HEK293 (cell line): ENCODE measurements around the gene FRMD8.
A peak's percentile ranks its signal among the peaks of the same experiment; 100 is the strongest.
"Not testable (repeated sequence)": the region's sequence is repeated elsewhere in the genome, so short reads cannot be mapped to it uniquely, and the experiment has no call there.

Source experiments
- CTCF ChIA-PET: fragments of 350-600 bp; formaldehyde crosslinking; extraction: SDS; loops from one replicate; lab custom pipeline; 2021; ENCODE audit warnings: antibody characterized with exemption; lab: Yijun Ruan, JAX
- POLR2A ChIA-PET: fragments of 300-600 bp; formaldehyde crosslinking; extraction: SDS; loops from one replicate; lab custom pipeline; 2020; ENCODE audit warnings: antibody characterized with exemption, inconsistent platforms; lab: Yijun Ruan, JAX
- H3K27ac ChIP-seq: fragments of 200-500 bp; sonication (Bioruptor generic); 2 replicates; pipeline ENCODE4 v1.5.1; 2014; ENCODE audit warnings: low read depth, low read length, control low read depth, inconsistent platforms; ENCODE audit errors: extremely low read depth
- H3K36me3 ChIP-seq, 2 experiments: fragments of 200-500 bp in 1 of 2; sonication (Bioruptor generic) in 1 of 2; 1 replicate in 1 of 2; 2 replicates in 1 of 2; pipeline ENCODE4 v1.5.1; 2014 to 2017; ENCODE audit warnings: inconsistent platforms in 2 of 2, low read length in 2 of 2; ENCODE audit not compliant: control insufficient read depth in 2 of 2, insufficient read depth in 1 of 2
- H3K4me1 ChIP-seq: fragments of 200-500 bp; sonication (Bioruptor generic); 2 replicates; pipeline ENCODE4 v1.5.1; 2014; ENCODE audit warnings: mild to moderate bottlenecking, low read length, inconsistent platforms; ENCODE audit not compliant: control insufficient read depth, insufficient read depth
- H3K4me3 ChIP-seq: 2 replicates; pipeline ENCODE4 v1.5.1; 2011; ENCODE audit warnings: low read depth, mild to moderate bottlenecking, control low read depth, low read length, moderate library complexity
- H3K9me3 ChIP-seq: fragments of 200-500 bp; sonication (Bioruptor generic); 2 replicates; pipeline ENCODE4 v1.5.1; 2014; ENCODE audit warnings: low read depth, low read length, inconsistent platforms; ENCODE audit not compliant: control insufficient read depth, insufficient read depth
- ZBTB17 ChIP-seq: fragments of 450-650 bp; formaldehyde crosslinking; IDR thresholded peaks from 2 replicates; pipeline ENCODE4 v1.5.1; 2016; ENCODE audit warnings: missing biosample characterization, missing genetic modification characterization
- ZIC2 ChIP-seq: fragments of 450-650 bp; formaldehyde crosslinking; IDR thresholded peaks from 2 replicates; pipeline ENCODE4 v1.5.1; 2016; ENCODE audit warnings: missing biosample characterization, missing genetic modification characterization
- ZNF121 ChIP-seq: fragments of 450-650 bp; formaldehyde crosslinking; IDR thresholded peaks from 2 replicates; pipeline ENCODE4 v1.5.1; 2016; ENCODE audit warnings: missing biosample characterization, missing genetic modification characterization
- ZNF223 ChIP-seq: fragments of 450-650 bp; formaldehyde crosslinking; IDR thresholded peaks from 2 replicates; pipeline ENCODE4 v1.5.1; 2016; ENCODE audit warnings: missing biosample characterization, missing genetic modification characterization
- ZNF48 ChIP-seq: fragments of 450-650 bp; formaldehyde crosslinking; IDR thresholded peaks from 2 replicates; pipeline ENCODE4 v1.5.1; 2016; ENCODE audit warnings: missing biosample characterization, missing genetic modification characterization
- ZNF561 ChIP-seq: fragments of 450-650 bp; IDR thresholded peaks from 2 replicates; pipeline ENCODE4 v1.5.1; 2018; ENCODE audit warnings: missing biosample characterization, missing genetic modification characterization, borderline replicate concordance
- ZNF600 ChIP-seq: fragments of 450-650 bp; formaldehyde crosslinking; IDR thresholded peaks from 2 replicates; pipeline ENCODE4 v1.5.1; 2016; ENCODE audit warnings: missing biosample characterization, missing genetic modification characterization
- ZNF645 ChIP-seq: fragments of 450-650 bp; formaldehyde crosslinking; IDR thresholded peaks from 2 replicates; pipeline ENCODE4; 2016; ENCODE audit warnings: missing biosample characterization, missing genetic modification characterization
- ZNF692 ChIP-seq: fragments of 450-650 bp; formaldehyde crosslinking; IDR thresholded peaks from 2 replicates; pipeline ENCODE4 v1.5.1; 2016; ENCODE audit warnings: missing biosample characterization, missing genetic modification characterization

The FRMD8 gene

GRCh38 chr11:65412271-65413076 is 26.0 kb downstream of the FRMD8 start:
- H3K36me3 ChIP-seq: peaks cover 0 to 34% of the 10 kb centered on the region in 2 experiments; a peak in 2 of 3 replicates
- TF ChIP-seq ZNF600 (tag by site-specific recombination) (peak; percentile 35; the same call in 1 of the 2 replicates), ZNF645 (no peak), ZNF121 (tag by site-specific recombination) (0 out of 2 replicates have a peak, but pooled peaks have one; percentile 28)
- POLR2A ChIA-PET: interaction anchor here (0.6 to 1.9 kb wide), 5 partner anchors 10 to 93 kb away, joined by 3 to 6 read pairs (median 3); partner anchors contain the start of genes MALAT1 and NEAT1
- H3K9me3 ChIP-seq: no peaks in the 10 kb centered on the region
- H3K27ac ChIP-seq: no peak overlapping the region
- no peak overlapping the region for H3K4me3 ChIP-seq
- CTCF ChIA-PET: interaction anchor here (0.7 to 1.3 kb wide), 2 partner anchors 38 to 98 kb away, joined by 3 to 9 read pairs; no protein-coding TSS in a partner anchor
- no peaks in the 10 kb centered on the region; the same call in 1 of the 2 replicates for H3K4me1 ChIP-seq

- H3K4me3 ChIP-seq, H3K9me3 ChIP-seq, H3K27ac ChIP-seq, H3K4me1 ChIP-seq: not testable (repeated sequence)
- peaks cover 0 to 34% of the 10 kb centered on the region in 2 experiments; a peak in 2 of 3 replicates for H3K36me3 ChIP-seq
- ChIA-PET POLR2A (interaction anchor here (0.6 to 1.6 kb wide), 5 partner anchors 9 to 92 kb away, joined by 3 to 4 read pairs (median 3); partner anchors contain the start of genes MALAT1 and NEAT1), CTCF (interaction anchor here (0.6 to 3.1 kb wide), 3 partner anchors 11 to 98 kb away, joined by 3 to 15 read pairs (median 9); no protein-coding TSS in a partner anchor)
Observed at GRCh38 chr11:65413077-65413664, 26.7 kb downstream of the FRMD8 start.

GRCh38 chr11:65414776-65415498 is 28.5 kb downstream of the FRMD8 start:
- Histone ChIP-seq H3K9me3 (no peaks in the 10 kb centered on the region), H3K4me1 (peaks cover 6% of the 10 kb centered on the region), H3K27ac (no peak overlapping the region), H3K4me3 (no peak overlapping the region), H3K36me3 (peaks cover 0 to 17% of the 10 kb centered on the region in 2 experiments; a peak in 2 of 3 replicates)
- ChIA-PET CTCF (interaction anchor here (0.6 to 3.9 kb wide), 21 partner anchors 8 to 632 kb away, joined by 3 to 36 read pairs (median 6); partner anchors contain the start of genes FRMD8 and MALAT1), POLR2A (interaction anchor here (0.5 to 16.9 kb wide), 14 partner anchors 8 to 164 kb away, joined by 3 to 1129 read pairs (median 4); partner anchors contain the start of genes FRMD8, MALAT1 and NEAT1)
- TF ChIP-seq ZNF692: peak; percentile 28; the same call in 1 of the 2 replicates
- TF ChIP-seq ZNF48: no peak
- TF ChIP-seq ZBTB17 (tag by site-specific recombination): peak; percentile 26; the same call in 1 of the 2 replicates

GRCh38 chr11:65415499-65416340 is 29.3 kb downstream of the FRMD8 start:
- H3K9me3 ChIP-seq: no peaks in the 10 kb centered on the region
- peaks cover 6% of the 10 kb centered on the region for H3K4me1 ChIP-seq
- H3K4me3 ChIP-seq: no peak overlapping the region
- TF ChIP-seq ZNF223 (tag by site-specific recombination) (peak; percentile 63; the same call in 1 of the 2 replicates), ZIC2 (tag by site-specific recombination) (peak; percentile 29), ZNF561 (no peak)
- H3K36me3 ChIP-seq: peaks cover 0 to 15% of the 10 kb centered on the region in 2 experiments; a peak in 1 of 3 replicates
- POLR2A ChIA-PET: interaction anchor here (0.5 to 16.9 kb wide), 10 partner anchors 7 to 141 kb away, joined by 3 to 1129 read pairs (median 4); partner anchors contain the start of genes MALAT1 and NEAT1
- CTCF ChIA-PET: interaction anchor here (0.6 to 3.9 kb wide), 37 partner anchors 8 to 254 kb away, joined by 3 to 36 read pairs (median 5); partner anchors contain the start of genes FRMD8 and MALAT1
- no peak overlapping the region for H3K27ac ChIP-seq
